Hematopoietic multipotent progenitor cell treated with erythropoietin and hydrocortisone succinate and interleukin-3 and kit ligand, for 15 days (in vitro differentiated cells): ENCODE measurements around the gene EPHA4.

Experiments used
- DNase-seq: peaks from one replicate; pipeline ENCODE4 v3.0.0-alpha.2; 2015; ENCODE audit warnings: low spot score

Gene EPHA4

GRCh38 chr2:221503965-221504364 is 68.1 kb downstream of the EPHA4 start:
- no peak for DNase-seq

GRCh38 chr2:221502270-221503010 is 69.7 kb downstream of the EPHA4 start:
- no peak for DNase-seq

- DNase-seq = no peak
These were observed 70.2 kb downstream of the EPHA4 start for GRCh38 chr2:221501883-221502269.

GRCh38 chr2:221501210-221501882 is 70.8 kb downstream of the EPHA4 start:
- no peak for DNase-seq

- DNase-seq = no peak
These were observed 71.4 kb downstream of the EPHA4 start for GRCh38 chr2:221500501-221501209.

GRCh38 chr2:221495731-221496130 is 76.4 kb downstream of the EPHA4 start:
- no peak for DNase-seq

GRCh38 chr2:221494556-221494955 is 77.5 kb downstream of the EPHA4 start:
- DNase-seq = no peak

GRCh38 chr2:221493391-221493790 is 78.7 kb downstream of the EPHA4 start:
- DNase-seq = no peak

GRCh38 chr2:221492636-221493035 is 79.5 kb downstream of the EPHA4 start:
- DNase-seq = no peak

GRCh38 chr2:221490506-221491060 is 81.5 kb downstream of the EPHA4 start:
- DNase-seq = no peak

- DNase-seq = no peak
These were observed 83.8 kb downstream of the EPHA4 start for GRCh38 chr2:221488136-221488807.

GRCh38 chr2:221486106-221486505 is 86.0 kb downstream of the EPHA4 start:
- DNase-seq = no peak

GRCh38 chr2:221485503-221485870 is 86.6 kb downstream of the EPHA4 start:
- no peak for DNase-seq

GRCh38 chr2:221484761-221485502 is 87.2 kb downstream of the EPHA4 start:
- DNase-seq = no peak

- DNase-seq = no peak
These were observed 89.2 kb downstream of the EPHA4 start for GRCh38 chr2:221482666-221483455.

GRCh38 chr2:221480821-221481220 is 91.3 kb downstream of the EPHA4 start:
- no peak for DNase-seq

GRCh38 chr2:221480163-221480562 is 91.9 kb downstream of the EPHA4 start:
- DNase-seq = no peak

- no peak for DNase-seq
These were observed 93.6 kb downstream of the EPHA4 start for GRCh38 chr2:221478485-221478863.

GRCh38 chr2:221477714-221478484 is 94.2 kb downstream of the EPHA4 start:
- DNase-seq = no peak

- no peak for DNase-seq
These were observed 95.9 kb downstream of the EPHA4 start for GRCh38 chr2:221476195-221476594.
